Measurements from ENCODE around the gene OBP2B.

DNA sequence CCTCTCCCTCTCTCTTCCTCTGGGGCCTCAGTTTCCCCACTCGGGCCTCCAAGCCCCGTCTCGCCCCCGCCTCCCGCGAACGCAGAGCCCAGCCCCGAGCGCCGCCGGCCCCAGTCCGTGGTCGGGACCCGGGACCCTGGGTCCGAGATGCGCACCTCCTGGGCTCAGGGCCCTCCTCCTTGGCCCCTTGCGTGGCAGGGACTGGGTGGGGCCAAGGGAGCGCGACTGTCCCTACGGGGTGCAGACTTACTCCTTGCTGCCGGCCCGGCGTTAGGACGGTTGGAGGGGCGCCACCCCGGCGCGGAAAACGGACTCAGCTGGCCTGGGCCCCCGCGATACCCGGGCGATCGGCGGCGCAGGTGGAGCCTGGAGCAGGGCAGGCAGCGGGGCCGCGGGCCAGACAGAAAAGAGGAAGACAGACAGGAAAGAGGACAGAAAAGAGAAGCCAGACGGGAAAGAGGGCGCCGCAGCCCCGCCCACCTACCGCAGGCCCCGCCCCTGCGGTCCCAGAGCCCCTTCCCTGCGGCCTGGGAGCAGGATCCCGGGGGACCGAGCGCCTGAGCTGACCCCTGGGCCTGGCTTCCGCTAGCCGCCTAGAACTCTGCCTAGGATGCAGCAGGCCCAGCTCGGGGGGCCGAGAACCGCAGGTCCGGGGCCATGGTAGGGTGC, 45.4 kb downstream of the OBP2B start, which contains the start of gene GBGT1:
- TF ChIP-seq, protein P1, sequence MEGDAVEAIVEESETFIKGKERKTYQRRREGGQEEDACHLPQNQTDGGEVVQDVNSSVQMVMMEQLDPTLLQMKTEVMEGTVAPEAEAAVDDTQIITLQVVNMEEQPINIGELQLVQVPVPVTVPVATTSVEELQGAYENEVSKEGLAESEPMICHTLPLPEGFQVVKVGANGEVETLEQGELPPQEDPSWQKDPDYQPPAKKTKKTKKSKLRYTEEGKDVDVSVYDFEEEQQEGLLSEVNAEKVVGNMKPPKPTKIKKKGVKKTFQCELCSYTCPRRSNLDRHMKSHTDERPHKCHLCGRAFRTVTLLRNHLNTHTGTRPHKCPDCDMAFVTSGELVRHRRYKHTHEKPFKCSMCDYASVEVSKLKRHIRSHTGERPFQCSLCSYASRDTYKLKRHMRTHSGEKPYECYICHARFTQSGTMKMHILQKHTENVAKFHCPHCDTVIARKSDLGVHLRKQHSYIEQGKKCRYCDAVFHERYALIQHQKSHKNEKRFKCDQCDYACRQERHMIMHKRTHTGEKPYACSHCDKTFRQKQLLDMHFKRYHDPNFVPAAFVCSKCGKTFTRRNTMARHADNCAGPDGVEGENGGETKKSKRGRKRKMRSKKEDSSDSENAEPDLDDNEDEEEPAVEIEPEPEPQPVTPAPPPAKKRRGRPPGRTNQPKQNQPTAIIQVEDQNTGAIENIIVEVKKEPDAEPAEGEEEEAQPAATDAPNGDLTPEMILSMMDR (IDR thresholded peaks at IDR 0.05): no peak
- TF ChIP-seq TCF7L2 (IDR thresholded peaks at IDR 0.05; ENCODE audit: low read depth, low read length) (no peak), POLR2AphosphoS5 (IDR thresholded peaks at IDR 0.05; ENCODE audit: low read depth, low read length) (no peak), SIN3A (IDR thresholded peaks at IDR 0.05; ENCODE audit: borderline replicate concordance, insufficient read depth, low read depth, low read length) (no peak)
- TF ChIP-seq, protein P2, sequence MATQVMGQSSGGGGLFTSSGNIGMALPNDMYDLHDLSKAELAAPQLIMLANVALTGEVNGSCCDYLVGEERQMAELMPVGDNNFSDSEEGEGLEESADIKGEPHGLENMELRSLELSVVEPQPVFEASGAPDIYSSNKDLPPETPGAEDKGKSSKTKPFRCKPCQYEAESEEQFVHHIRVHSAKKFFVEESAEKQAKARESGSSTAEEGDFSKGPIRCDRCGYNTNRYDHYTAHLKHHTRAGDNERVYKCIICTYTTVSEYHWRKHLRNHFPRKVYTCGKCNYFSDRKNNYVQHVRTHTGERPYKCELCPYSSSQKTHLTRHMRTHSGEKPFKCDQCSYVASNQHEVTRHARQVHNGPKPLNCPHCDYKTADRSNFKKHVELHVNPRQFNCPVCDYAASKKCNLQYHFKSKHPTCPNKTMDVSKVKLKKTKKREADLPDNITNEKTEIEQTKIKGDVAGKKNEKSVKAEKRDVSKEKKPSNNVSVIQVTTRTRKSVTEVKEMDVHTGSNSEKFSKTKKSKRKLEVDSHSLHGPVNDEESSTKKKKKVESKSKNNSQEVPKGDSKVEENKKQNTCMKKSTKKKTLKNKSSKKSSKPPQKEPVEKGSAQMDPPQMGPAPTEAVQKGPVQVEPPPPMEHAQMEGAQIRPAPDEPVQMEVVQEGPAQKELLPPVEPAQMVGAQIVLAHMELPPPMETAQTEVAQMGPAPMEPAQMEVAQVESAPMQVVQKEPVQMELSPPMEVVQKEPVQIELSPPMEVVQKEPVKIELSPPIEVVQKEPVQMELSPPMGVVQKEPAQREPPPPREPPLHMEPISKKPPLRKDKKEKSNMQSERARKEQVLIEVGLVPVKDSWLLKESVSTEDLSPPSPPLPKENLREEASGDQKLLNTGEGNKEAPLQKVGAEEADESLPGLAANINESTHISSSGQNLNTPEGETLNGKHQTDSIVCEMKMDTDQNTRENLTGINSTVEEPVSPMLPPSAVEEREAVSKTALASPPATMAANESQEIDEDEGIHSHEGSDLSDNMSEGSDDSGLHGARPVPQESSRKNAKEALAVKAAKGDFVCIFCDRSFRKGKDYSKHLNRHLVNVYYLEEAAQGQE (IDR thresholded peaks at IDR 0.05; ENCODE audit: insufficient read depth in 1 of 2, low read depth in 2 of 2, low read length in 1 of 2): no peak

All from Panc1 (cell line).